Measurements from ENCODE around the gene MARF1.

- TF ChIP-seq EZH2 (IDR thresholded peaks at IDR 0.05; ENCODE audit: borderline replicate concordance, low read depth, low read length, severe bottlenecking) (no peak), CTCF (IDR thresholded peaks at IDR 0.05; ENCODE audit: borderline replicate concordance, extremely low read depth, low read length, poor library complexity, severe bottlenecking) (no peak)
Observed at GRCh38 chr16:15571557-15571956, 71.4 kb downstream of the MARF1 start.
